Stimulated activated CD8-positive, alpha-beta memory T cell treated with anti-CD3 and anti-CD28 coated beads, Interleukin-15, amount 100 ng/mL, for 4 hours (primary cell): ENCODE measurements around the gene LRRN3.

Source experiments
- DNase-seq, 2 donors: peaks; one replicate each; pipeline ENCODE4 v3.0.0-alpha.2; 2020; ENCODE audit warnings: low read depth in 2 of 2

LRRN3 gene

GRCh38 chr7:111164442-111164841, 73.5 kb downstream of the LRRN3 start:
- DNase-seq = no peak

GRCh38 chr7:111168182-111168581, 77.3 kb downstream of the LRRN3 start:
- DNase-seq = no peak

- no peak for DNase-seq
Measured at GRCh38 chr7:111172564-111173257, 81.8 kb downstream of the LRRN3 start.

GRCh38 chr7:111173528-111173927, 82.6 kb downstream of the LRRN3 start:
- DNase-seq = no peak

DNA sequence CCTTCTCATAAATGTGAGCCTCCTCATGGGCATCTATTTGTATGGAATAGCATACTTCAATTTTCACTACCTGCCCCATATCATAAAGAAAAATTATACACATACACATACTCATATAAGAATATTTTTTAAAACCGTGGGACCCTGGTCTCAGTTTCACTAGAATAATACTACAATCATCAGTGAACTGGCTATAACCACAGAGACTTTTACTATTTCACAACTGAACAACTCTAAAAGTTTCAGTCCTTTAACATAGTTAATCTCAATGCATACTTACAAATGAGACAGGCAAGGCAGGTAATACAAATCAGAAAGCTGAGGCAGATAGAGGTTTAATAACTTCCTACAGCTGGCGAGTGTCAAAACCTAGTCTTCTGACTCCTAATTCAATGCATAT, 83.1 kb downstream of the LRRN3 start:
- DNase-seq = no peak

- no peak for DNase-seq
Measured at GRCh38 chr7:111174510-111174909, 83.6 kb downstream of the LRRN3 start.
